Ovary (tissue), 3 donors: Measurements from ENCODE around the gene ACVR1.

Source experiments
- CTCF ChIP-seq, 3 donors: fragments of 450-650 bp in 2 of 3; fragments of 200-600 bp in 1 of 3; IDR thresholded peaks; one replicate each; pipeline versions ENCODE4 v1.5.1 to v1.8.0; 2016 to 2022; ENCODE audit warnings: antibody characterized with exemption in 3 of 3, mild to moderate bottlenecking in 1 of 3
- POLR2A ChIP-seq: fragments of 450-650 bp; IDR thresholded peaks from one replicate; pipeline ENCODE4 v1.6.1; 2017; ENCODE audit warnings: antibody characterized with exemption, mild to moderate bottlenecking, moderate library complexity
- donor health status: DM: no; HTN: no; CAD: no.

- no peak for TF ChIP-seq CTCF (IDR thresholded peaks at IDR 0.05)
- TF ChIP-seq POLR2A: no peak
These were observed 53.6 kb downstream of the ACVR1 start for GRCh38 chr2:157822533-157822932.
